Measurements from ENCODE around the gene CTF1. TPM values are rescaled to one million over a fixed set of nuclear protein-coding genes. Genes with fewer than 3 reads are reported as not detected.

Gene CTF1
- total RNA-seq, 1 donor from 2014 or later = 5.2 TPM

DNA sequence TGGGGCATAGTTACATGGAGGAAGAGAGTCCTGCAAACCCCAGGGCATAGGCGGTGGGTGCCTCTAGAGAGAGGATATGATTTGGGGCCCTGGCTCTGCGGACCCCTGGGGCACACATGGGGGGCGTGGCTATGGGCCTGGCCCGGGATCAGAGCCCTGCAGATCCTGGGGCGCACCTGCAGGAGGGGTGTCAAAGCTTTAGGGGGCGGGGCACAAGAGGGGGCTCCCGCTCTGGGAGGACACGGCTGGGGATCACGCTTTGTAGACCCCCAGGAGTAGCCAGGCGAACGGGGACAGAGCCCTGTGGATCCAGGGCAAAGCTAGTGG is 3.0 kb upstream of the CTF1 start:
- Histone ChIP-seq H3K4me1 (ENCODE audit: insufficient read depth, low read length) (peaks cover 33% of the 10 kb centered on the region), H2AFZ (ENCODE audit: low read depth, low read length) (peak overlapping the region; percentile 93), H3K9ac (ENCODE audit: low read length) (peak overlapping the region; percentile 94), H4K20me1 (ENCODE audit: insufficient read depth, low read length) (peaks cover 6% of the 10 kb centered on the region), H3K27me3 (ENCODE audit: insufficient read depth, low read length) (no peaks in the 10 kb centered on the region), H3K27ac (ENCODE audit: low read depth, low read length) (peak overlapping the region; percentile 62), H3K4me2 (ENCODE audit: low read length) (peak overlapping the region; percentile 99), H3K9me3 (ENCODE audit: insufficient read depth, low read depth, low read length) (no peaks in the 10 kb centered on the region), H3K4me3 (ENCODE audit: insufficient read depth, low read depth, low read length) (peak overlapping the region; percentile 98), H3K36me3 (ENCODE audit: insufficient read depth, low read length) (peaks cover 5% of the 10 kb centered on the region), H3K79me2 (ENCODE audit: insufficient read depth, low read length) (peaks cover 20% of the 10 kb centered on the region)
- Mint-ChIP-seq H3K36me3 (ENCODE audit: low read depth, unreplicated experiment) (peaks cover 9% of the 10 kb centered on the region), H3K27me3 (ENCODE audit: low read depth, unreplicated experiment) (no peaks in the 10 kb centered on the region), H3K4me3 (ENCODE audit: unreplicated experiment) (peak overlapping the region; percentile 88), H3K4me1 (ENCODE audit: low read depth, unreplicated experiment) (peaks cover 18% of the 10 kb centered on the region), H3K27ac (ENCODE audit: unreplicated experiment) (peak overlapping the region; percentile 62), H3K9me3 (ENCODE audit: unreplicated experiment) (no peaks in the 10 kb centered on the region)
- DNase-seq (ENCODE audit: low read depth) (no peak), FAIRE-seq (no peak)
- TF ChIP-seq EZH2 (IDR thresholded peaks at IDR 0.05; ENCODE audit: insufficient read depth, low read length) = no peak
- TF ChIP-seq, protein P1, sequence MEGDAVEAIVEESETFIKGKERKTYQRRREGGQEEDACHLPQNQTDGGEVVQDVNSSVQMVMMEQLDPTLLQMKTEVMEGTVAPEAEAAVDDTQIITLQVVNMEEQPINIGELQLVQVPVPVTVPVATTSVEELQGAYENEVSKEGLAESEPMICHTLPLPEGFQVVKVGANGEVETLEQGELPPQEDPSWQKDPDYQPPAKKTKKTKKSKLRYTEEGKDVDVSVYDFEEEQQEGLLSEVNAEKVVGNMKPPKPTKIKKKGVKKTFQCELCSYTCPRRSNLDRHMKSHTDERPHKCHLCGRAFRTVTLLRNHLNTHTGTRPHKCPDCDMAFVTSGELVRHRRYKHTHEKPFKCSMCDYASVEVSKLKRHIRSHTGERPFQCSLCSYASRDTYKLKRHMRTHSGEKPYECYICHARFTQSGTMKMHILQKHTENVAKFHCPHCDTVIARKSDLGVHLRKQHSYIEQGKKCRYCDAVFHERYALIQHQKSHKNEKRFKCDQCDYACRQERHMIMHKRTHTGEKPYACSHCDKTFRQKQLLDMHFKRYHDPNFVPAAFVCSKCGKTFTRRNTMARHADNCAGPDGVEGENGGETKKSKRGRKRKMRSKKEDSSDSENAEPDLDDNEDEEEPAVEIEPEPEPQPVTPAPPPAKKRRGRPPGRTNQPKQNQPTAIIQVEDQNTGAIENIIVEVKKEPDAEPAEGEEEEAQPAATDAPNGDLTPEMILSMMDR (IDR thresholded peaks at IDR 0.05; ENCODE audit: insufficient read depth, low read depth, low read length) = no peak

DNA sequence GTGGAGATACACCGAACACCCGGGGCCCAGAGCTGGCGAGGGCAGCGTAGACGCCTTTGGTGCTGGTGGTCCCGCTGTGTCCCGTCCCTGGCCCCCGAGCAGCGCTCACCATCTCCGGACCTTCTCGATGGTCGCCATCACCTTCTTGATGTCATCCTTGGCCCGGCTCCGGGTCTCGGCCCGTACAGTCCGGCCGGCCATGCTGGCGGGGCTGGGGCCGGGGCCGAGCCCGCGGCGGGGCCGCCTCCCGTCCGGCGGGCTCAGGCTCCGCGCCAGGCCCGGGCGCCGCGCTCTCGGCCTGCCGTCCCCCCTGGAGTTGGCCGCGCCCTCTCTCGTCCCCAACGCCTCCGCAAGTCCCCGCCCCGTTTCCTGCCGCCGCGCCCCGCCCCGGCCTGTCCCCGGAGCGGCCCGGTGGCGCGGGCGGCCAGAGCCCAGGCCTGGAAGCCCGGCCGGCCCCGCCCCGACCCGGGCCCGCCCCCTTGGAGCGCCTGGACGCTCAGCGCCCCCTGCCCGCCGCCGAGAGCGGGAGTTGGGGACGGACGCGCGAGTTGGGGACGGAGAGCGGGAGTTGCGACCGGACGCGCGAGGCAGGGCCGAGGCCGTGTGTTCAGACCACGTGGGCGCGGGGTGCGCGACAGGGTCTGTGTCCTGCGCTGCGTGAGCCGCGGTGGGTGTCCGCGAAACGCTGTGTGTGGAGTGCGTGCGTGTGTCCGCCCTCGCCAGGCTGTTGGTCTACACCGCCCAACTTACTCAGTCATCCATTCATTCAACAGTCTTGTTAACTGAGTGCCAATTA is 2.5 kb upstream of the CTF1 start, which contains the start of gene BCL7C:
Gene BCL7C (minus strand): TSS at position 334 of the 796 bp plus-strand sequence. CDS start 133 bp downstream, at position 201.
- Histone ChIP-seq H3K4me2 (ENCODE audit: low read length) (peak within 1 kb of the TSS; percentile 99), H3K9me3 (ENCODE audit: insufficient read depth, low read depth, low read length) (no peaks in the 10 kb centered on the region), H4K20me1 (ENCODE audit: insufficient read depth, low read length) (peaks cover 6% of the 10 kb centered on the region), H3K27me3 (ENCODE audit: insufficient read depth, low read length) (no peaks in the 10 kb centered on the region), H3K36me3 (ENCODE audit: insufficient read depth, low read length) (peaks cover 3% of the 10 kb centered on the region), H3K79me2 (ENCODE audit: insufficient read depth, low read length) (peaks cover 20% of the 10 kb centered on the region), H3K27ac (ENCODE audit: low read depth, low read length) (peak within 1 kb of the TSS; percentile 62), H3K4me3 (ENCODE audit: insufficient read depth, low read depth, low read length) (peak within 1 kb of the TSS; percentile 98), H3K4me1 (ENCODE audit: insufficient read depth, low read length) (peaks cover 33% of the 10 kb centered on the region), H2AFZ (ENCODE audit: low read depth, low read length) (peak within 1 kb of the TSS; percentile 93), H3K9ac (ENCODE audit: low read length) (peak within 1 kb of the TSS; percentile 94)
- no peaks in the 10 kb centered on the region for H3K27me3 Mint-ChIP-seq (ENCODE audit: low read depth, unreplicated experiment)
- DNase-seq (ENCODE audit: low read depth) (peak; percentile 64), FAIRE-seq (no peak)
- H3K36me3 Mint-ChIP-seq (ENCODE audit: low read depth, unreplicated experiment) = peaks cover 4% of the 10 kb centered on the region
- no peak for TF ChIP-seq EZH2 (IDR thresholded peaks at IDR 0.05; ENCODE audit: insufficient read depth, low read length)
- H3K9me3 Mint-ChIP-seq (ENCODE audit: unreplicated experiment) = no peaks in the 10 kb centered on the region
- H3K27ac Mint-ChIP-seq (ENCODE audit: unreplicated experiment) = peak within 1 kb of the TSS; percentile 87
- H3K4me3 Mint-ChIP-seq (ENCODE audit: unreplicated experiment) = peak within 1 kb of the TSS; percentile 88
- peaks cover 18% of the 10 kb centered on the region for H3K4me1 Mint-ChIP-seq (ENCODE audit: low read depth, unreplicated experiment)

DNA sequence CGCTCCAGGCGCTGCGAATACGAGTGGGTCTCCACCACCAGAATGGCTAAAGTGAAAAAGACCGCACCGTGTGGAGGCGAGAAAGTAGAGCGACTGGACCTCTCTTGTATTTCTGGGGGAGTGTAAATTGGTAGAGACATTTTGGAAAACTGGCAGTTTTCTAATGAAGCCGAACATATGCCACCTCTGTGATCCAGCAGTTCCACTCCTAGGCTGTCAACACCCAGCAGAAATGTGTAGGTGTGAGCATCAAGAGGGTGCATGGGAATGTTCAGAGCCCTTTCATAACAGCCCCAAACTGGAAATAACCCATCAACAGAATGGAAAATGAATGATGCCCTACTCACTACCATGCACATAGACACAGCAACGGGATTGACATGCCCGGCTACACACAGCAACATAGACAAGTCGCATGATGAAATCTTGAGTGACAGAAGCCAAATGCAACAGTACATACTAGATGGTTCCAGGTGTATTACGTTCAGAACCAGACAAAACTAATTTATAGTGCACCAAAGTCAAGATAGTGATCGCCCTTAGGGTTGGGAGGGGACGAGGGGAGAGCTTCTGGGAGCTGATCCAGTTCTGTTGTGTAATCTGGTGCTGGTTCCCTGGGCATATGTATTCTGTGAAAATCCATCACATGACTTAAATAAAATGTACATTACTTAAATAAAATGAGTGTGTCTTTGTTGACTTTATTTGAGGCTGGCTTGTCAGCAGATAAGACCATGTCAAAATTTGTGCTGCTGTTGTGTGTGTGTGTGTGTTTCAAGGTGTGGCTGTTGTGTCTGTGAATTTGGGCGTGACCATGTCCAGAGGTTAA is 1.7 kb upstream of the CTF1 start:
- peaks cover 33% of the 10 kb centered on the region for H3K4me1 ChIP-seq (ENCODE audit: insufficient read depth, low read length)
- H4K20me1 ChIP-seq (ENCODE audit: insufficient read depth, low read length) = peaks cover 6% of the 10 kb centered on the region
- H3K79me2 ChIP-seq (ENCODE audit: insufficient read depth, low read length) = peaks cover 20% of the 10 kb centered on the region
- H3K9ac ChIP-seq (ENCODE audit: low read length) = peak overlapping the region; percentile 94
- FAIRE-seq (no peak), DNase-seq (ENCODE audit: low read depth) (no peak)
- Mint-ChIP-seq H3K4me1 (ENCODE audit: low read depth, unreplicated experiment) (peaks cover 16% of the 10 kb centered on the region), H3K36me3 (ENCODE audit: low read depth, unreplicated experiment) (peaks cover 2% of the 10 kb centered on the region), H3K4me3 (ENCODE audit: unreplicated experiment) (peak overlapping the region; percentile 85), H3K27me3 (ENCODE audit: low read depth, unreplicated experiment) (no peaks in the 10 kb centered on the region), H3K9me3 (ENCODE audit: unreplicated experiment) (no peaks in the 10 kb centered on the region), H3K27ac (ENCODE audit: unreplicated experiment) (peak overlapping the region; percentile 87)
- H3K27ac ChIP-seq (ENCODE audit: low read depth, low read length) = peak overlapping the region; percentile 62
- TF ChIP-seq, protein P1 (IDR thresholded peaks at IDR 0.05; ENCODE audit: insufficient read depth, low read depth, low read length) = no peak
- TF ChIP-seq EZH2 (IDR thresholded peaks at IDR 0.05; ENCODE audit: insufficient read depth, low read length) = no peak
- H3K36me3 ChIP-seq (ENCODE audit: insufficient read depth, low read length) = peaks cover 3% of the 10 kb centered on the region
- H3K9me3 ChIP-seq (ENCODE audit: insufficient read depth, low read depth, low read length) = no peaks in the 10 kb centered on the region
- peak overlapping the region; percentile 69 for H2AFZ ChIP-seq (ENCODE audit: low read depth, low read length)
- H3K4me3 ChIP-seq (ENCODE audit: insufficient read depth, low read depth, low read length) = peak overlapping the region; percentile 98
- H3K27me3 ChIP-seq (ENCODE audit: insufficient read depth, low read length) = no peaks in the 10 kb centered on the region
- peak overlapping the region; percentile 99 for H3K4me2 ChIP-seq (ENCODE audit: low read length)
